ENCODE measurements around the gene SFMBT2. TPM values are rescaled to one million over a fixed set of nuclear protein-coding genes. Genes with fewer than 3 reads are reported as not detected.

The SFMBT2 gene
- total RNA-seq, 1 experiment from 2014 or later = 7.4 TPM

- no peak for DNase-seq (ENCODE audit: unreplicated experiment)
- POLR2A ChIA-PET = no interaction called here
- peaks cover 37% of the 10 kb centered on the region for H3K36me3 Mint-ChIP-seq (ENCODE audit: insufficient read depth, unreplicated experiment)
- peaks cover 8% of the 10 kb centered on the region for H3K4me1 Mint-ChIP-seq (ENCODE audit: insufficient read depth, unreplicated experiment)
- intact Hi-C loops (cut with micrococcal nuclease) = no loop called here
- H3K27me3 Mint-ChIP-seq (ENCODE audit: insufficient read depth, unreplicated experiment) = no peaks in the 10 kb centered on the region
- CTCF ChIA-PET = interaction anchor here (0.7 kb wide), 1 partner anchor 941 kb away, joined by 3 read pairs; no protein-coding TSS in a partner anchor
- H3K9me3 Mint-ChIP-seq (ENCODE audit: unreplicated experiment) = no peaks in the 10 kb centered on the region
- no peak for TF ChIP-seq CTCF (IDR thresholded peaks at IDR 0.05; ENCODE audit: unreplicated experiment)
- no peak overlapping the region for H3K4me3 Mint-ChIP-seq (ENCODE audit: unreplicated experiment)
- no TSS peak for BruUV-seq (replicated peaks)
- H3K27ac Mint-ChIP-seq (ENCODE audit: low read depth, unreplicated experiment) = no peak overlapping the region
Observed at GRCh38 chr10:7370511-7370910, 40.3 kb downstream of the SFMBT2 start.

- Mint-ChIP-seq H3K27ac (ENCODE audit: low read depth, unreplicated experiment) (no peak overlapping the region), H3K4me1 (ENCODE audit: insufficient read depth, unreplicated experiment) (peaks cover 14% of the 10 kb centered on the region), H3K4me3 (ENCODE audit: unreplicated experiment) (no peak overlapping the region), H3K9me3 (ENCODE audit: unreplicated experiment) (no peaks in the 10 kb centered on the region), H3K36me3 (ENCODE audit: insufficient read depth, unreplicated experiment) (peaks cover 59% of the 10 kb centered on the region), H3K27me3 (ENCODE audit: insufficient read depth, unreplicated experiment) (no peaks in the 10 kb centered on the region)
- intact Hi-C loops (cut with micrococcal nuclease) = no loop called here
- TF ChIP-seq CTCF (IDR thresholded peaks at IDR 0.05; ENCODE audit: unreplicated experiment) = no peak
- no TSS peak for BruUV-seq (replicated peaks)
- POLR2A ChIA-PET = no interaction called here
- CTCF ChIA-PET = interaction anchor here (0.5 kb wide), 1 partner anchor 625 kb away, joined by 4 read pairs; no protein-coding TSS in a partner anchor
- DNase-seq (ENCODE audit: unreplicated experiment) = no peak
Observed at GRCh38 chr10:7365027-7365745, 45.6 kb downstream of the SFMBT2 start.

- Mint-ChIP-seq H3K4me1 (ENCODE audit: insufficient read depth, unreplicated experiment) (peaks cover 19% of the 10 kb centered on the region), H3K4me3 (ENCODE audit: unreplicated experiment) (no peak overlapping the region), H3K9me3 (ENCODE audit: unreplicated experiment) (no peaks in the 10 kb centered on the region), H3K27me3 (ENCODE audit: insufficient read depth, unreplicated experiment) (no peaks in the 10 kb centered on the region), H3K36me3 (ENCODE audit: insufficient read depth, unreplicated experiment) (peaks cover 55% of the 10 kb centered on the region), H3K27ac (ENCODE audit: low read depth, unreplicated experiment) (no peak overlapping the region)
- no TSS peak for BruUV-seq (replicated peaks)
- intact Hi-C loops (cut with micrococcal nuclease) = no loop called here
- TF ChIP-seq CTCF (IDR thresholded peaks at IDR 0.05; ENCODE audit: unreplicated experiment) = no peak
- CTCF ChIA-PET = no interaction called here
- DNase-seq (ENCODE audit: unreplicated experiment) = no peak
- POLR2A ChIA-PET = no interaction called here
Observed at GRCh38 chr10:7364474-7364873, 46.4 kb downstream of the SFMBT2 start.

GRCh38 chr10:7363700-7364099, 47.1 kb downstream of the SFMBT2 start:
- H3K4me3 Mint-ChIP-seq (ENCODE audit: unreplicated experiment) = no peak overlapping the region
- intact Hi-C loops (cut with micrococcal nuclease) = no loop called here
- peaks cover 53% of the 10 kb centered on the region for H3K36me3 Mint-ChIP-seq (ENCODE audit: insufficient read depth, unreplicated experiment)
- no peaks in the 10 kb centered on the region for H3K27me3 Mint-ChIP-seq (ENCODE audit: insufficient read depth, unreplicated experiment)
- no peak overlapping the region for H3K27ac Mint-ChIP-seq (ENCODE audit: low read depth, unreplicated experiment)
- POLR2A ChIA-PET = interaction anchor here (1.2 kb wide), 1 partner anchor 484 kb away, joined by 3 read pairs; no protein-coding TSS in a partner anchor
- peaks cover 2% of the 10 kb centered on the region for H3K9me3 Mint-ChIP-seq (ENCODE audit: unreplicated experiment)
- no peak for TF ChIP-seq CTCF (IDR thresholded peaks at IDR 0.05; ENCODE audit: unreplicated experiment)
- no peak for DNase-seq (ENCODE audit: unreplicated experiment)
- H3K4me1 Mint-ChIP-seq (ENCODE audit: insufficient read depth, unreplicated experiment) = peaks cover 19% of the 10 kb centered on the region
- no TSS peak for BruUV-seq (replicated peaks)
- CTCF ChIA-PET = no interaction called here
